ENCODE measurements around the gene UBR3. TPM values are rescaled to one million over a fixed set of nuclear protein-coding genes. Genes with fewer than 3 reads are reported as not detected.

UBR3 gene
- total and polyA plus RNA-seq, 12 donors: 21.0 to 146 (median 115) TPM

GRCh38 chr2:169997140-169997887, 170.1 kb downstream of the UBR3 start:
- ATAC-seq (no peak), DNase-seq (no peak)
- no peak overlapping the region for H3K27ac ChIP-seq
- H3K4me1 ChIP-seq: peaks cover 0 to 5% (median 0%) of the 10 kb centered on the region in 9 donors
- H3K9me3 ChIP-seq: peaks cover 0 to 16% (median 7%) of the 10 kb centered on the region in 11 donors
- H3K36me3 ChIP-seq: peaks cover 0 to 69% (median 28%) of the 10 kb centered on the region in 9 donors
- intact Hi-C loops (cut with DNase I): no loop called here
- H3K4me3 ChIP-seq: no peak overlapping the region
- WGBS, 2 donors: 89 to 94% methylated on average over 9 of the region's 9 CpGs
- TF ChIP-seq CTCF (IDR thresholded peaks at IDR 0.05): no peak
- H3K27me3 ChIP-seq: no peaks in the 10 kb centered on the region

DNA sequence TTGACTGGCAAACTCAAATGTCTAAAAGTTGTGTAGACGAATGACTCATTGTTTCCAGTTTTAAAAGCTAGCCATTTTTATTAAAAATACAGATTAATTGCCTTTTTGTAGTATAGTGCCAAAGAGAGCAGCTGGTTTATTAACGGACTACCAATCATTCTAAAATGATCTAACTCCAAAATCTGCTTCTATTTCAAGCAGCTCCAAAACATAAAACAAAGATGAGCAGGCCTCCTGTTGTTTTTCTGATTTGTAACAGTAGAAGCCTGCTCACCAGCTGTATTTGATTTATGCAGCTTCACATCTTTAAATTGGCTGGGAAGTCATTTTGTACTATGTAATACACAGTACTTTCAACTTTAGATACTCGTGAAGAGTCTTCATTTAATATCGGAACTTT, 171.8 kb downstream of the UBR3 start:
- intact Hi-C loops (cut with DNase I): no loop called here
- peaks cover 0 to 85% (median 31%) of the 10 kb centered on the region in 9 donors for H3K36me3 ChIP-seq
- TF ChIP-seq CTCF (IDR thresholded peaks at IDR 0.05): no peak
- WGBS, 2 donors: 72 to 79% methylated on average over 4 of the region's 4 CpGs
- ATAC-seq (no peak), DNase-seq (no peak)
- H3K4me1 ChIP-seq: peaks cover 0 to 5% (median 0%) of the 10 kb centered on the region in 9 donors
- H3K27ac ChIP-seq: peak overlapping the region in 2 of 10 donors; percentile 15 to 21
- no peak overlapping the region for H3K4me3 ChIP-seq
- no peaks in the 10 kb centered on the region for H3K27me3 ChIP-seq
- H3K9me3 ChIP-seq: peaks cover 0 to 16% (median 7%) of the 10 kb centered on the region in 11 donors

DNA sequence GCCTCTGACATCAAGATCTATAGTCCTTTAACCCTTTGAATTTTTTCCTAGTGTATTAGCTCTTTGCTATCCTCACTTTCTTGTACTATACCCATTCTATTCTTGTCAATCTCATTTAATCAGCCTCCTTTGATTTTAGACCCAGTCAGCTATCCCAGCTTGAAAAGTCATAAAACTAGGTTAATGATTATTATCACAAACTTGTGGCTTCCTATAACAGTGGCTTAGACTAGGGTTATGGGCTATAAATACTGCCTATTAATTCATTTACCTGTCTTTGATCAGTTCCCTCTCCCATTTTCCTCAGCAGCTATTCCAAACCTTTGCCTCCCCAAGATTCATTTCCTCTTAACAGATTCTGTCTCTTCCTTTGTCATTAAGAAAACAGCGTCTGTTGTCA, 174.8 kb downstream of the UBR3 start:
- H3K27me3 ChIP-seq: no peaks in the 10 kb centered on the region
- DNase-seq: no peak
- no peak overlapping the region for H3K27ac ChIP-seq
- ATAC-seq: no peak
- H3K4me3 ChIP-seq: no peak overlapping the region
- peaks cover 0 to 9% (median 0%) of the 10 kb centered on the region in 9 donors for H3K4me1 ChIP-seq
- intact Hi-C loops (cut with DNase I): no loop called here
- WGBS, 2 donors: 67 to 89% methylated on average over 1 of the region's 1 CpG
- peaks cover 0 to 82% (median 22%) of the 10 kb centered on the region in 9 donors for H3K36me3 ChIP-seq
- peaks cover 0 to 10% (median 5%) of the 10 kb centered on the region in 11 donors for H3K9me3 ChIP-seq
- TF ChIP-seq CTCF (IDR thresholded peaks at IDR 0.05): no peak

- peaks cover 0 to 95% (median 15%) of the 10 kb centered on the region in 9 donors for H3K36me3 ChIP-seq
- DNase-seq (no peak), ATAC-seq (peak in 1 of 8 donors; percentile 44)
- peaks cover 0 to 9% (median 0%) of the 10 kb centered on the region in 9 donors for H3K4me1 ChIP-seq
- H3K27me3 ChIP-seq: no peaks in the 10 kb centered on the region
- intact Hi-C loops (cut with DNase I): no loop called here
- no peaks in the 10 kb centered on the region for H3K9me3 ChIP-seq
- no peak for TF ChIP-seq CTCF (IDR thresholded peaks at IDR 0.05)
- no peak overlapping the region for H3K27ac ChIP-seq
- no peak overlapping the region for H3K4me3 ChIP-seq
- WGBS, 2 donors: 67 to 71% methylated on average over 1 of the region's 1 CpG
These were observed 178.4 kb downstream of the UBR3 start for GRCh38 chr2:170005702-170006101.

Data from heart right ventricle (tissue), 16 donors.